GM21529 (cell line): ENCODE results near the gene CCNB2.
"Not testable (repeated sequence)": the region's sequence is repeated elsewhere in the genome, so short reads cannot be mapped to it uniquely, and the experiment has no call there.

ENCODE experiments used
- ATAC-seq: cut with Tn5 transposase; IDR thresholded peaks from one replicate; pipeline ENCODE4 v1.9.1; 2021; ENCODE audit not compliant: unreplicated experiment

Gene CCNB2

GRCh38 chr15:59131969-59132562, 27.1 kb downstream of the CCNB2 start:
- no peak for ATAC-seq

GRCh38 chr15:59133929-59134427, 29.0 kb downstream of the CCNB2 start:
- ATAC-seq = no peak

GRCh38 chr15:59137566-59137965, 32.6 kb downstream of the CCNB2 start:
- no peak for ATAC-seq

- ATAC-seq = peak; percentile 65
These were observed 33.3 kb downstream of the CCNB2 start for GRCh38 chr15:59138243-59138642.

- ATAC-seq = no peak
These were observed 35.7 kb downstream of the CCNB2 start for GRCh38 chr15:59140422-59141226.

- ATAC-seq = no peak
These were observed 38.3 kb downstream of the CCNB2 start for GRCh38 chr15:59143281-59143680.

GRCh38 chr15:59144594-59144993, 39.6 kb downstream of the CCNB2 start:
- ATAC-seq = not testable (repeated sequence)

- no peak for ATAC-seq
These were observed 42.7 kb downstream of the CCNB2 start for GRCh38 chr15:59147666-59148065.

- ATAC-seq = no peak
These were observed 43.3 kb downstream of the CCNB2 start for GRCh38 chr15:59148153-59148833.

- ATAC-seq = no peak
These were observed 45.2 kb downstream of the CCNB2 start for GRCh38 chr15:59150185-59150584.

- ATAC-seq = no peak
These were observed 47.9 kb downstream of the CCNB2 start for GRCh38 chr15:59152694-59153450.

- ATAC-seq = no peak
These were observed 48.5 kb downstream of the CCNB2 start for GRCh38 chr15:59153466-59153865.

- ATAC-seq = no peak
These were observed 49.3 kb downstream of the CCNB2 start for GRCh38 chr15:59154243-59154642.

- no peak for ATAC-seq
These were observed 50.5 kb downstream of the CCNB2 start for GRCh38 chr15:59155431-59155830.

GRCh38 chr15:59157396-59157795, 52.5 kb downstream of the CCNB2 start:
- ATAC-seq = no peak

- no peak for ATAC-seq
These were observed 53.1 kb downstream of the CCNB2 start for GRCh38 chr15:59157840-59158700.

- no peak for ATAC-seq
These were observed 53.7 kb downstream of the CCNB2 start for GRCh38 chr15:59158701-59159034.

- ATAC-seq = no peak
These were observed 54.3 kb downstream of the CCNB2 start for GRCh38 chr15:59159210-59159609.

GRCh38 chr15:59160880-59161593, 56.1 kb downstream of the CCNB2 start:
- no peak for ATAC-seq

- not testable (repeated sequence) for ATAC-seq
These were observed 57.1 kb downstream of the CCNB2 start for GRCh38 chr15:59162080-59162479.
